Measurements from ENCODE around the gene ZNF664. TPM values are rescaled to one million over a fixed set of nuclear protein-coding genes. Genes with fewer than 3 reads are reported as not detected.

The ZNF664 gene
- total RNA-seq, 1 experiment from 2014 or later: 80.8 TPM

DNA sequence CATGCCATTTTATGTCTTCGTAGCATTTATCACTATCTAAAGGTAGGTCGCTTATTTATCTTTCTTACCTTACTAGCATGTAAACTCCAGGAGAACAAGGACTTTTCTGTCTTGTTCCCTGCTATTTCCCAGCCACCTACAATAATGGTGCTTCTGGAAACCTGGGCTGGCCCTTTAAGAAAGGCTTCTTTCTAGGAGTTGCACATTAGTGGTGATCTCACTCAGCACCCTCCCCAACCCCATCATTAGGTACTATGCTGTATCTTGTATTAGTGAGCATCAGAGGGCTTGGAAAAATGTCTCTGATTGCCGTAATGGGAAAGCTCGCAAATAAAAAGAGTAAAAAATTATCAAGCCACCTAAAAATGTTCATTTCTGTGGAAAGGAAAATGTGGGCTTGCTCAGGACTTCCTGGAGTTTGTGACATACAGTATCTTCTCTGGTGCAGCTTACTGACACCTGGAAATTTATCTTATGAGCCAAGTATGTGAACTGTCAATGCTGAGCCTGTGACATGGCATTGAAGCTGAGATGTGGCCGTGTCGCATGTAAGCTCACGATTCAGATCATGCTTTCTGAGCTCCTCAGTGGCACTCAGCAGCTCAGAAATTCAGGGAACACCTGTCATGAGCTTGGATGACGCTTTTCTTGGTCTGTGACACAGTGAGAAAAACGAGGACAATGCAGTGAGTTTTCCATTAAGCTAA is 12.8 kb upstream of the ZNF664 start:
- no peak for ATAC-seq
- DNase-seq: no peak
- ChIA-PET POLR2A (ENCODE audit: unreplicated experiment) (interaction anchor here (0.6 kb wide), 1 partner anchor 9 kb away, joined by 8 read pairs; no protein-coding TSS in a partner anchor), CTCF (no interaction called here)
- H3K79me2 ChIP-seq (ENCODE audit: low read length): no peaks in the 10 kb centered on the region
- no peak overlapping the region for H3K27ac ChIP-seq (ENCODE audit: low read length)
- no peaks in the 10 kb centered on the region for H3K27me3 ChIP-seq (ENCODE audit: low read length)
- BruUV-seq (replicated peaks): no TSS peak
- no peaks in the 10 kb centered on the region for H3F3A ChIP-seq (ENCODE audit: low read length, unreplicated experiment)
- no peaks in the 10 kb centered on the region for H3K36me3 ChIP-seq (ENCODE audit: low read depth, low read length)
- H3K9me2 ChIP-seq (replicated peaks; ENCODE audit: low read length): no peaks in the 10 kb centered on the region
- H3K9ac ChIP-seq (ENCODE audit: low read length): no peak overlapping the region
- no peak overlapping the region for H3K4me2 ChIP-seq (ENCODE audit: low read length)
- intact Hi-C loops (cut with micrococcal nuclease): no loop called here
- no peak overlapping the region for H2AFZ ChIP-seq (ENCODE audit: low read length)
- no peaks in the 10 kb centered on the region for H3K9me3 ChIP-seq (ENCODE audit: low read length)
- H3K4me3 ChIP-seq (ENCODE audit: low read length): no peak overlapping the region
- H3K4me1 ChIP-seq (ENCODE audit: insufficient read depth, low read length): no peaks in the 10 kb centered on the region
- H4K20me1 ChIP-seq (ENCODE audit: low read length): no peaks in the 10 kb centered on the region
- TF ChIP-seq EZH2phosphoT487 (IDR thresholded peaks at IDR 0.05; ENCODE audit: borderline replicate concordance, low read length) (no peak), EZH2 (IDR thresholded peaks at IDR 0.05; ENCODE audit: low read length, unreplicated experiment) (no peak)
- TF ChIP-seq, protein P1, sequence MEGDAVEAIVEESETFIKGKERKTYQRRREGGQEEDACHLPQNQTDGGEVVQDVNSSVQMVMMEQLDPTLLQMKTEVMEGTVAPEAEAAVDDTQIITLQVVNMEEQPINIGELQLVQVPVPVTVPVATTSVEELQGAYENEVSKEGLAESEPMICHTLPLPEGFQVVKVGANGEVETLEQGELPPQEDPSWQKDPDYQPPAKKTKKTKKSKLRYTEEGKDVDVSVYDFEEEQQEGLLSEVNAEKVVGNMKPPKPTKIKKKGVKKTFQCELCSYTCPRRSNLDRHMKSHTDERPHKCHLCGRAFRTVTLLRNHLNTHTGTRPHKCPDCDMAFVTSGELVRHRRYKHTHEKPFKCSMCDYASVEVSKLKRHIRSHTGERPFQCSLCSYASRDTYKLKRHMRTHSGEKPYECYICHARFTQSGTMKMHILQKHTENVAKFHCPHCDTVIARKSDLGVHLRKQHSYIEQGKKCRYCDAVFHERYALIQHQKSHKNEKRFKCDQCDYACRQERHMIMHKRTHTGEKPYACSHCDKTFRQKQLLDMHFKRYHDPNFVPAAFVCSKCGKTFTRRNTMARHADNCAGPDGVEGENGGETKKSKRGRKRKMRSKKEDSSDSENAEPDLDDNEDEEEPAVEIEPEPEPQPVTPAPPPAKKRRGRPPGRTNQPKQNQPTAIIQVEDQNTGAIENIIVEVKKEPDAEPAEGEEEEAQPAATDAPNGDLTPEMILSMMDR (conservative IDR thresholded peaks at IDR 0.05; ENCODE audit: low read depth, low read length): no peak

DNA sequence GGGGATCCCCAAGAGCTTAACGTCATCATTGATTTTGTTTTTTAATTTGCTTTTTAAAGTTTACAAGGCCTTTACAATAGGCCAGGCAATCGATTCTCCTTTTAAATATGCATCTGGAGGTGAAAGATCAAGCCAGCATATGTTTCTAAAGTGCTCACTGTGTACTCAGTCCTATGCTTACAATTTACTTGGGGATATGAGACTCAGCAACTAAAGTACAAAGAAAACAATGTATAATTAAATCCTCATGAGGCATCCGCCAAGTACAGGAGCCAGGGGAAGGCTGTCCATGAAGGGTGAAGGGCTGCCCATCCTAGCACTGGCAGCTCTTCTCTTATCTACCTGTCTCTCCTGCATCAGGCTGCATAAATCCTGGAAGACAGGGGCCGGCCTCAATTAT is 12.2 kb upstream of the ZNF664 start:
- Histone ChIP-seq H3K36me3 (ENCODE audit: low read depth, low read length) (no peaks in the 10 kb centered on the region), H3K4me2 (ENCODE audit: low read length) (no peak overlapping the region), H4K20me1 (ENCODE audit: low read length) (no peaks in the 10 kb centered on the region), H3K27ac (ENCODE audit: low read length) (no peak overlapping the region), H3K9ac (ENCODE audit: low read length) (no peak overlapping the region), H2AFZ (ENCODE audit: low read length) (no peak overlapping the region), H3K79me2 (ENCODE audit: low read length) (no peaks in the 10 kb centered on the region), H3K9me2 (replicated peaks; ENCODE audit: low read length) (no peaks in the 10 kb centered on the region), H3K27me3 (ENCODE audit: low read length) (no peaks in the 10 kb centered on the region), H3K9me3 (ENCODE audit: low read length) (no peaks in the 10 kb centered on the region), H3K4me1 (ENCODE audit: insufficient read depth, low read length) (no peaks in the 10 kb centered on the region), H3F3A (ENCODE audit: low read length, unreplicated experiment) (no peaks in the 10 kb centered on the region), H3K4me3 (ENCODE audit: low read length) (no peak overlapping the region)
- ChIA-PET CTCF (no interaction called here), POLR2A (ENCODE audit: unreplicated experiment) (no interaction called here)
- TF ChIP-seq EZH2phosphoT487 (IDR thresholded peaks at IDR 0.05; ENCODE audit: borderline replicate concordance, low read length) (no peak), EZH2 (IDR thresholded peaks at IDR 0.05; ENCODE audit: low read length, unreplicated experiment) (no peak)
- TF ChIP-seq, protein P1 (conservative IDR thresholded peaks at IDR 0.05; ENCODE audit: low read depth, low read length): no peak
- intact Hi-C loops (cut with micrococcal nuclease): no loop called here
- no peak for DNase-seq
- BruUV-seq (replicated peaks): no TSS peak
- no peak for ATAC-seq

DNA sequence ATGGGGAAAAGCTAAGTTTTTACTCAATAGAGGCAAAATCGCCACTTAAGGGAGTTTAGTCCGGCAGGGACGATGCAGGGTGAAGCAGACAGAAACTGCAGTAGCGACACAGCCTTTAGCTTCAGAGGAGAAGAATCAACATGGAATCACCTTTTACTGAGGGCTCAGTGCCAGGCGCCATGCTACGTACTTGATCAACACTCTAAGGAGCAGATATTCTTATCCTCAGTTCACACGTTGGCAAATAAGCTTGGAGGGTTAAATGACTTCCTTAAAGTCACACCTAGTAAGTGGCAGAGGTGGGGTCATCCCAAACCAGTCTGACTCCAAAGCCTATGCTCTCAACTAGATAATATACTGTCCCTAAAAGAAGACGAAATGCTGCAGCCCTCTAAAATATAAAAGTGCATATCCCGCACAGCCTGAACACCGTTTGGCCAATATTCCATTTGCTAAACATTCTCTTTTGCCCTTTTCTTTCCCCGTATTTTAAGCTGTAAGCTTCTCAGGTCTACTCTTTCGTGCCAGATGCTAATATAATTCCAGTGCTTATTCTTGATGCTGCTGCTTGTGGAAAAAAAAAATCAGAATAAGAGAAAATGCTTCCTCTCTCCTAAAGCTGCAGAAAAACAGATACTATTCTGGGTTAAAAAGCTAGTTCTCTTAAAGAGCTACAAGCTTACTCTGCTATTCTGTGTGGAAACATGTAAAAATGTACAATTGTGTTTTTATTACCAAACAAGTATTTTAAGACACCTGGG is 11.2 kb upstream of the ZNF664 start:
- no peak overlapping the region for H2AFZ ChIP-seq (ENCODE audit: low read length)
- H3K27ac ChIP-seq (ENCODE audit: low read length): no peak overlapping the region
- no peaks in the 10 kb centered on the region for H3K9me2 ChIP-seq (replicated peaks; ENCODE audit: low read length)
- H3K9ac ChIP-seq (ENCODE audit: low read length): no peak overlapping the region
- H3K4me1 ChIP-seq (ENCODE audit: insufficient read depth, low read length): no peaks in the 10 kb centered on the region
- intact Hi-C loops (cut with micrococcal nuclease): no loop called here
- no peaks in the 10 kb centered on the region for H3K36me3 ChIP-seq (ENCODE audit: low read depth, low read length)
- no peak overlapping the region for H3K4me3 ChIP-seq (ENCODE audit: low read length)
- ChIA-PET CTCF (interaction anchor here (0.6 kb wide), 1 partner anchor 57 kb away, joined by 6 read pairs; no protein-coding TSS in a partner anchor), POLR2A (ENCODE audit: unreplicated experiment) (no interaction called here)
- DNase-seq: no peak
- H3K9me3 ChIP-seq (ENCODE audit: low read length): no peaks in the 10 kb centered on the region
- H3K27me3 ChIP-seq (ENCODE audit: low read length): no peaks in the 10 kb centered on the region
- no peaks in the 10 kb centered on the region for H3F3A ChIP-seq (ENCODE audit: low read length, unreplicated experiment)
- no peaks in the 10 kb centered on the region for H4K20me1 ChIP-seq (ENCODE audit: low read length)
- no peak overlapping the region for H3K4me2 ChIP-seq (ENCODE audit: low read length)
- ATAC-seq: no peak
- BruUV-seq (replicated peaks): no TSS peak
- no peaks in the 10 kb centered on the region for H3K79me2 ChIP-seq (ENCODE audit: low read length)
- TF ChIP-seq, protein P1 (conservative IDR thresholded peaks at IDR 0.05; ENCODE audit: low read depth, low read length): no peak
- TF ChIP-seq EZH2phosphoT487 (IDR thresholded peaks at IDR 0.05; ENCODE audit: borderline replicate concordance, low read length) (no peak), EZH2 (IDR thresholded peaks at IDR 0.05; ENCODE audit: low read length, unreplicated experiment) (no peak)
